ENCODE data around the gene SHANK1. TPM values are rescaled to one million over a fixed set of nuclear protein-coding genes. Genes with fewer than 3 reads are reported as not detected.

SHANK1 gene
- total and polyA plus RNA-seq, 2 donors (not counting 3 experiments of a cell fraction or from before 2014, with no cell fraction given), result 0.66 to 1.9 TPM

- intact Hi-C loops (cut with micrococcal nuclease), result no loop called here
- H3K36me3 ChIP-seq (ENCODE audit: control insufficient read depth in 2 of 2, extremely low read depth in 1 of 2, insufficient read depth in 2 of 2, low read length in 2 of 2), result no peaks in the 10 kb centered on the region
- FAIRE-seq, result no peak
- dilution Hi-C loops (cut with MboI; ENCODE audit: extremely low pct_ligation_motif_present, low sequenced_read_pairs), result no loop called here
- H3K79me2 ChIP-seq (ENCODE audit: control insufficient read depth, insufficient read depth, low read length), result no peaks in the 10 kb centered on the region
- no TSS peak for BruUV-seq (replicated peaks)
- no peak overlapping the region for H3K9ac ChIP-seq (replicated peaks; ENCODE audit: extremely low read depth, insufficient read depth, low read length)
- peaks cover 6% of the 10 kb centered on the region for H3K4me1 ChIP-seq (ENCODE audit: control insufficient read depth, extremely low read depth, insufficient read depth, low read length)
- no peak for DNase-seq (ENCODE audit: low read depth, low spot score)
- CTCF ChIA-PET, result no interaction called here
- H3K9me3 ChIP-seq (replicated peaks; ENCODE audit: control insufficient read depth, insufficient read depth, low read length), result no peaks in the 10 kb centered on the region
- H3K4me3 ChIP-seq (replicated peaks in 1 of 3; ENCODE audit: insufficient read depth in 1 of 3, low read depth in 1 of 3, low read length in 3 of 3), result no peak overlapping the region
- H4K20me1 ChIP-seq (replicated peaks; ENCODE audit: control insufficient read depth, extremely low read depth, insufficient read depth, low read length), result no peaks in the 10 kb centered on the region
- H2AFZ ChIP-seq (ENCODE audit: low read depth, low read length), result no peak overlapping the region
- no peak overlapping the region for H3K27ac ChIP-seq (ENCODE audit: insufficient read depth, low read depth, low read length)
- no peaks in the 10 kb centered on the region for H3K9me1 ChIP-seq (replicated peaks; ENCODE audit: control insufficient read depth, extremely low read depth, insufficient read depth, low read length)
- TF ChIP-seq POLR2A (IDR thresholded peaks at IDR 0.05; ENCODE audit: low read depth, low read length), result no peak
- TF ChIP-seq MAX (IDR thresholded peaks at IDR 0.05; ENCODE audit: insufficient read depth, insufficient read length), result no peak
- TF ChIP-seq GATA2 (IDR thresholded peaks at IDR 0.05; ENCODE audit: insufficient read depth, insufficient read length, low read depth, low read length), result no peak
- no peak for TF ChIP-seq CTCF (IDR thresholded peaks at IDR 0.05; ENCODE audit: extremely low read depth in 1 of 2, insufficient read depth in 1 of 2, low read depth in 1 of 2, low read length in 2 of 2)
- no peak for TF ChIP-seq POLR2AphosphoS5 (IDR thresholded peaks at IDR 0.05; ENCODE audit: insufficient read depth, low read depth, low read length)
- POLR2A ChIA-PET, result no interaction called here
- no peak overlapping the region for H3K4me2 ChIP-seq (ENCODE audit: insufficient read depth, low read length)
- peaks cover 6 to 11% of the 10 kb centered on the region in 2 experiments for H3K27me3 ChIP-seq (ENCODE audit: control insufficient read depth in 2 of 2, insufficient read depth in 2 of 2, low read length in 2 of 2)
These were observed 20.4 kb upstream of the SHANK1 start for GRCh38 chr19:50739914-50740426.

All from endothelial cell of umbilical vein (primary cell).